22Rv1 (cell line): ENCODE measurements around the gene EXOSC5.

ENCODE experiments used
- CTCF ChIP-seq: fragments of 450-650 bp; IDR thresholded peaks from 2 replicates; pipeline ENCODE4 v1.5.1; 2017; ENCODE audit warnings: mild to moderate bottlenecking
- ZFX ChIP-seq: fragments of 450-650 bp; IDR thresholded peaks from 2 replicates; pipeline ENCODE4 v1.6.1; 2017; ENCODE audit warnings: antibody characterized with exemption, borderline replicate concordance

GRCh38 chr19:41357746-41358145, 39.4 kb downstream of the EXOSC5 start:
- no peak for TF ChIP-seq CTCF
- no peak for TF ChIP-seq ZFX
